BE2C (cell line): Measurements from ENCODE around the gene HOXB3.

Experiments used
- DNase-seq: peaks from one replicate; pipeline ENCODE4 v3.0.0-alpha.2; 2020
- H3K27me3 ChIP-seq: fragments of 250-450 bp; sonication (Bioruptor Pico); 2 replicates; pipeline ENCODE4 v1.5.1; 2020; ENCODE audit warnings: mild to moderate bottlenecking
- H3K36me3 ChIP-seq: fragments of 250-450 bp; sonication (Bioruptor Pico); 2 replicates; pipeline ENCODE4 v1.5.1; 2020; ENCODE audit warnings: mild to moderate bottlenecking
- H3K4me1 ChIP-seq: fragments of 250-450 bp; sonication (Bioruptor Pico); 2 replicates; pipeline ENCODE4 v1.5.1; 2020
- H3K4me3 ChIP-seq: 2 replicates; pipeline ENCODE4 v1.5.1; 2011; ENCODE audit warnings: low read depth, low read length
- H3K9me3 ChIP-seq: fragments of 250-450 bp; sonication (Bioruptor Pico); 2 replicates; pipeline ENCODE4 v1.5.1; 2020
- CTCF ChIP-seq: IDR thresholded peaks from 2 replicates; pipeline ENCODE4 v1.5.1; 2012; ENCODE audit warnings: mild to moderate bottlenecking, low read depth, low read length

HOXB3 gene

GRCh38 chr17:48578616-48579470 lies 11.2 kb downstream of the HOXB3 start:
- Histone ChIP-seq H3K36me3 (no peaks in the 10 kb centered on the region), H3K4me3 (no peak overlapping the region), H3K4me1 (no peaks in the 10 kb centered on the region), H3K27me3 (peaks cover 96% of the 10 kb centered on the region), H3K9me3 (no peaks in the 10 kb centered on the region)
- no peak for TF ChIP-seq CTCF
- no peak for DNase-seq

GRCh38 chr17:48577946-48578615 lies 12.0 kb downstream of the HOXB3 start, which contains the start of gene HOXB4:
Gene HOXB4 (minus strand): TSS chr17:48578350. CDS start chr17:48578319, 31 bp downstream.
- Histone ChIP-seq H3K27me3 (peaks cover 96% of the 10 kb centered on the region), H3K4me1 (no peaks in the 10 kb centered on the region), H3K36me3 (no peaks in the 10 kb centered on the region), H3K9me3 (no peaks in the 10 kb centered on the region), H3K4me3 (no peak within 1 kb of the TSS)
- no peak for DNase-seq
- no peak for TF ChIP-seq CTCF

- DNase-seq, result no peak
- Histone ChIP-seq H3K4me3 (no peak overlapping the region), H3K4me1 (no peaks in the 10 kb centered on the region)
These were observed 12.6 kb downstream of the HOXB3 start for GRCh38 chr17:48577330-48577945.

GRCh38 chr17:48576479-48577309 lies 13.3 kb downstream of the HOXB3 start:
- H3K27me3 ChIP-seq, result peaks cover 96% of the 10 kb centered on the region
- H3K36me3 ChIP-seq, result no peaks in the 10 kb centered on the region
- DNase-seq, result no peak
- H3K4me1 ChIP-seq, result no peaks in the 10 kb centered on the region
- no peaks in the 10 kb centered on the region for H3K9me3 ChIP-seq
- no peak for TF ChIP-seq CTCF
- H3K4me3 ChIP-seq, result no peak overlapping the region

More at GRCh38 chr17:48577330-48577945, 12.6 kb downstream of the HOXB3 start:
- Histone ChIP-seq H3K27me3 (peaks cover 96% of the 10 kb centered on the region), H3K9me3 (no peaks in the 10 kb centered on the region), H3K36me3 (no peaks in the 10 kb centered on the region)
- TF ChIP-seq CTCF, result no peak

GRCh38 chr17:48575673-48576478 lies 14.2 kb downstream of the HOXB3 start:
- peaks cover 96% of the 10 kb centered on the region for H3K27me3 ChIP-seq

More at GRCh38 chr17:48575673-48576478, 14.2 kb downstream of the HOXB3 start:
- Histone ChIP-seq H3K9me3 (no peaks in the 10 kb centered on the region), H3K36me3 (no peaks in the 10 kb centered on the region), H3K4me3 (no peak overlapping the region), H3K4me1 (no peaks in the 10 kb centered on the region)
- no peak for TF ChIP-seq CTCF
- DNase-seq, result no peak
